H9 (cell line): ENCODE data around the gene POLDIP3. TPM values are rescaled to one million over a fixed set of nuclear protein-coding genes. Genes with fewer than 3 reads are reported as not detected.

ENCODE experiments used
- DNase-seq: peaks from one replicate; pipeline ENCODE4 v3.0.0-alpha.2; 2017
- H2AFZ ChIP-seq: one replicate; pipeline ENCODE4 v1.6.1; 2013; ENCODE audit warnings: mild to moderate bottlenecking, low read length, control low read depth, moderate library complexity
- H2AK5ac ChIP-seq: 2 replicates; pipeline ENCODE4 v1.6.1; 2013; ENCODE audit warnings: low read length, control low read depth, mixed read lengths; ENCODE audit not compliant: insufficient read length
- H2BK120ac ChIP-seq: one replicate; pipeline ENCODE4 v1.6.1; 2013; ENCODE audit warnings: low read depth, mild to moderate bottlenecking, low read length, control low read depth, inconsistent platforms; ENCODE audit not compliant: poor library complexity, severe bottlenecking
- H2BK12ac ChIP-seq: 2 replicates; pipeline ENCODE4 v1.6.1; 2013; ENCODE audit warnings: low read length, control low read depth, mixed read lengths, low read depth; ENCODE audit not compliant: insufficient read length
- H2BK15ac ChIP-seq: 2 replicates; pipeline ENCODE4 v1.6.1; 2013; ENCODE audit warnings: low read depth, low read length, control low read depth
- H2BK20ac ChIP-seq: one replicate; pipeline ENCODE4 v1.6.1; 2013; ENCODE audit warnings: low read depth, mild to moderate bottlenecking, low read length, control low read depth, inconsistent platforms; ENCODE audit not compliant: poor library complexity, severe bottlenecking
- H2BK5ac ChIP-seq: 2 replicates; pipeline ENCODE4 v1.6.1; 2013; ENCODE audit warnings: low read length, control low read depth, mixed read lengths; ENCODE audit not compliant: insufficient read length
- H3K14ac ChIP-seq: 2 replicates; pipeline ENCODE4 v1.6.1; 2013; ENCODE audit warnings: low read length, control low read depth; ENCODE audit not compliant: insufficient read depth
- H3K18ac ChIP-seq: 2 replicates; pipeline ENCODE4 v1.6.1; 2013; ENCODE audit warnings: low read depth, mild to moderate bottlenecking, mixed read lengths, low read length, control low read depth; ENCODE audit not compliant: insufficient read length
- H3K23ac ChIP-seq: 2 replicates; pipeline ENCODE4 v1.6.1; 2013; ENCODE audit warnings: low read length, control low read depth, mixed read lengths, low read depth; ENCODE audit not compliant: insufficient read length
- H3K23me2 ChIP-seq: 2 replicates; pipeline ENCODE4 v1.6.1; 2013; ENCODE audit warnings: low read depth, mild to moderate bottlenecking, mixed read lengths, low read length, control low read depth; ENCODE audit not compliant: insufficient read length, poor library complexity, severe bottlenecking
- H3K27ac ChIP-seq: 2 replicates; pipeline ENCODE4 v1.5.1; 2013; ENCODE audit warnings: low read length, control low read depth, mixed read lengths, low read depth; ENCODE audit not compliant: insufficient read length
- H3K27me3 ChIP-seq: 2 replicates; pipeline ENCODE4 v1.6.1; 2013; ENCODE audit warnings: low read length, control low read depth, inconsistent platforms; ENCODE audit not compliant: insufficient read depth
- H3K4ac ChIP-seq: 2 replicates; pipeline ENCODE4 v1.6.1; 2013; ENCODE audit warnings: low read depth, mild to moderate bottlenecking, control low read depth, inconsistent platforms, low read length, moderate library complexity
- H3K4me1 ChIP-seq: 2 replicates; pipeline ENCODE4 v1.6.1; 2013; ENCODE audit warnings: low read length, control low read depth, inconsistent platforms; ENCODE audit not compliant: insufficient read depth
- H3K4me2 ChIP-seq: 2 replicates; pipeline ENCODE4 v1.6.1; 2013; ENCODE audit warnings: low read length, control low read depth, mixed read lengths; ENCODE audit not compliant: insufficient read length, insufficient read depth
- H3K56ac ChIP-seq: 2 replicates; pipeline ENCODE4 v1.6.1; 2013; ENCODE audit warnings: low read depth, mild to moderate bottlenecking, mixed read lengths, low read length, control low read depth; ENCODE audit not compliant: insufficient read length
- H3K79me1 ChIP-seq: 2 replicates; pipeline ENCODE4 v1.6.1; 2013; ENCODE audit warnings: low read depth, mild to moderate bottlenecking, moderate library complexity, low read length, control low read depth, inconsistent platforms; ENCODE audit not compliant: insufficient read depth, poor library complexity, severe bottlenecking
- H3K79me2 ChIP-seq: 2 replicates; pipeline ENCODE4 v1.6.1; 2013; ENCODE audit warnings: low read length, control low read depth, inconsistent platforms; ENCODE audit not compliant: insufficient read depth
- H3K9ac ChIP-seq: 2 replicates; pipeline ENCODE4 v1.6.1; 2013; ENCODE audit warnings: low read length, control low read depth, mixed read lengths; ENCODE audit not compliant: insufficient read length; ENCODE audit errors: extremely low read depth
- H3K9me3 ChIP-seq: one replicate; pipeline ENCODE4 v1.6.1; 2013; ENCODE audit warnings: low read depth, low read length, inconsistent platforms; ENCODE audit not compliant: control insufficient read depth
- H3T11ph ChIP-seq: one replicate; pipeline ENCODE4 v1.6.1; 2013; ENCODE audit warnings: mild to moderate bottlenecking, low read length, control low read depth, inconsistent platforms
- H4K20me1 ChIP-seq: one replicate; pipeline ENCODE4 v1.6.1; 2013; ENCODE audit not compliant: control insufficient read depth, insufficient read length, insufficient read depth
- H4K5ac ChIP-seq: 2 replicates; pipeline ENCODE4 v1.6.1; 2013; ENCODE audit warnings: low read depth, mild to moderate bottlenecking, mixed read lengths, low read length, control low read depth; ENCODE audit not compliant: insufficient read length
- H4K8ac ChIP-seq: replicated peaks from 2 replicates; pipeline ENCODE4 v1.6.1; 2013; ENCODE audit warnings: low read length, control low read depth, mixed read lengths, low read depth; ENCODE audit not compliant: insufficient read length
- H4K91ac ChIP-seq: 2 replicates; pipeline ENCODE4 v1.6.1; 2013; ENCODE audit warnings: low read depth, mild to moderate bottlenecking, moderate library complexity, mixed read lengths, low read length, control low read depth; ENCODE audit not compliant: insufficient read length
- H3K27ac Mint-ChIP-seq, 3 experiments: 2 replicates in 2 of 3; 3 replicates in 1 of 3; pipeline ENCODE4 v1.8.0; 2020 to 2021; ENCODE audit warnings: mixed read lengths in 3 of 3, mild to moderate bottlenecking in 1 of 3, moderate library complexity in 1 of 3
- H3K27me3 Mint-ChIP-seq: 2 replicates; pipeline ENCODE4 v1.8.0; 2021; ENCODE audit warnings: low read depth, mild to moderate bottlenecking, moderate library complexity, mixed read lengths
- H3K36me3 Mint-ChIP-seq, 3 experiments: 2 replicates in 2 of 3; 3 replicates in 1 of 3; pipeline ENCODE4 v1.8.0; 2020 to 2021; ENCODE audit warnings: low read depth in 3 of 3, mixed read lengths in 3 of 3; ENCODE audit not compliant: insufficient read depth in 1 of 3
- H3K4me1 Mint-ChIP-seq, 2 experiments: 2 replicates each; pipeline ENCODE4 v1.8.0; 2020; ENCODE audit warnings: mixed read lengths in 2 of 2
- H3K4me3 Mint-ChIP-seq, 2 experiments: 2 replicates in 1 of 2; 3 replicates in 1 of 2; pipeline ENCODE4 v1.8.0; 2020 to 2021; ENCODE audit warnings: mild to moderate bottlenecking in 2 of 2, mixed read lengths in 2 of 2, moderate library complexity in 1 of 2
- H3K9me3 Mint-ChIP-seq, 2 experiments: 2 replicates in 1 of 2; 3 replicates in 1 of 2; pipeline ENCODE4 v1.8.0; 2020; ENCODE audit warnings: mild to moderate bottlenecking in 2 of 2, mixed read lengths in 2 of 2, moderate library complexity in 1 of 2
- WGBS: extraction: QIAGEN DNeasy Blood & Tissue Kit; methylation state at CpG from one replicate; pipeline ENCODE4 v1.1.7; 2013; ENCODE audit warnings: missing lambda C conversion rate, low lambda C conversion rate, mixed read lengths; ENCODE audit not compliant: insufficient read length; ENCODE audit errors: extremely low coverage; 5-methylcytosine and 5-hydroxymethylcytosine counted together
- long read RNA-seq: library from polyadenylated mRNA; unstranded; transcript quantifications from one replicate; pipeline ENCODE4 v2.0.0, GENCODE V29; 2020
- total RNA-seq: library from RNA; stranded (reverse); gene quantifications from 2 replicates; pipeline ENCODE4 v1.2.1, GENCODE V29; 2021
- TF ChIP-seq, protein P1 (sequence below): fragments of 200-600 bp; sonication (generic); conservative IDR thresholded peaks from 3 replicates; pipeline ENCODE4 v1.8.0; 2021; ENCODE audit warnings: antibody characterized with exemption, mild to moderate bottlenecking

POLDIP3 gene, protein sequence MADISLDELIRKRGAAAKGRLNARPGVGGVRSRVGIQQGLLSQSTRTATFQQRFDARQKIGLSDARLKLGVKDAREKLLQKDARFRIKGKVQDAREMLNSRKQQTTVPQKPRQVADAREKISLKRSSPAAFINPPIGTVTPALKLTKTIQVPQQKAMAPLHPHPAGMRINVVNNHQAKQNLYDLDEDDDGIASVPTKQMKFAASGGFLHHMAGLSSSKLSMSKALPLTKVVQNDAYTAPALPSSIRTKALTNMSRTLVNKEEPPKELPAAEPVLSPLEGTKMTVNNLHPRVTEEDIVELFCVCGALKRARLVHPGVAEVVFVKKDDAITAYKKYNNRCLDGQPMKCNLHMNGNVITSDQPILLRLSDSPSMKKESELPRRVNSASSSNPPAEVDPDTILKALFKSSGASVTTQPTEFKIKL
- 90.8 and 91.6 TPM in 2 replicates for total RNA-seq
- long read RNA-seq, transcript POLDIP3-201 (9 exons, 3,441 nt): major isoform, 834 of 1,180 reads
- long read RNA-seq, transcript POLDIP3-203 (8 exons, 3,323 nt): minor isoform, 185 of 1,180 reads
- long read RNA-seq, partial matches to known transcripts: 30 of 1,180 reads
- long read RNA-seq, other reads (novel, unspliced or antisense): 131 of 1,180 reads

DNA sequence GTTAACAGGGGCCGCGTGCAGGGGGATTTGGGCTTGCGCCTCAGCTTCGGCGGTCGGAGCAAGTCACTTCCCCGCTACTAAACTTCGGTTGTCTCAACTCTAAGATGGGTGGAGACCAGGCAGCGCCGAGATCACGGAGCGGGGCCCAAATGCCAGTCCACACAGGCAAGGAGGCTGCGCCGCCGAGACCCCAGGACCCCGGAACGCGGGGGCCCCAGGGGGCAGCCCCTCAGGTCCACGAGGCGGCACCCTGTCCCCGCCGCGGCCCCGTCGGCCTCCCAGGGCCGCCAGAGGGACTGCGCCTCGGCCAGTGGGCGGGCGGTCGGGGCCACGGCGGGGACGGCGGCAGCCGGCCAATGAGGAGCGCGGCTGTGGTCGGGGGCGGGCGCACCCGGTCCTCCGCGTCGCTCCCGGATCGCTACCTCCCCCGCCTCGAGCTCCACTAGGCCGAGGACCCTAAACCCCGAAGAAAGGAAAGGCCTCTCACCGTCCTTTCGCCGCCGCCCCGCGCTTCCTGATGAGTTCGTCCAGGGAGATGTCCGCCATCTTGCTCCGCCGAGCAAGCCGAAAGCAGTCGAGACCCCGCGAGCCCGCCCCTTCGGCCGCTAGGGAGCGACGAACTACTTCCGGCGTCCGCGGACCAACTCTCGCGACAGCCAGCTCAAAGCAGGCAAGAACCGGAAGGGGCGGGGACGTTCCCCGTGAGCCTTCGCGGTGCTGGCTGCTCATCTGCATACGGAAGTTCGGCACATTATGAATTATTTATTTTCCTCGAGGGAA lies at the start of gene POLDIP3:
Gene POLDIP3, minus strand, starts transcription at position 572 of the 780 bp plus-strand sequence. Its CDS starts 26 bp downstream, at position 546.
- H3K18ac ChIP-seq: peak within 1 kb of the TSS; percentile 98
- no peak within 1 kb of the TSS for H2AK5ac ChIP-seq
- Mint-ChIP-seq H3K27ac (peak within 1 kb of the TSS; percentile 100), H3K4me1 (peaks cover 45 to 49% of the 10 kb centered on the region in 2 experiments), H3K9me3 (no peaks in the 10 kb centered on the region; a peak in 1 of 5 replicates), H3K4me3 (peak within 1 kb of the TSS; percentile 93 to 94), H3K36me3 (peaks cover 16 to 40% (median 35%) of the 10 kb centered on the region in 3 experiments; a peak in 6 of 7 replicates), H3K27me3 (peaks cover 2% of the 10 kb centered on the region)
- H3K4me2 ChIP-seq: peak within 1 kb of the TSS; percentile 80
- peak; percentile 98 for DNase-seq
- no peak within 1 kb of the TSS for H4K91ac ChIP-seq
- H3K4me1 ChIP-seq: peaks cover 3% of the 10 kb centered on the region; the same call in 1 of the 2 replicates
- H2AFZ ChIP-seq: no peak within 1 kb of the TSS
- H3K14ac ChIP-seq: peak within 1 kb of the TSS; percentile 99
- H3T11ph ChIP-seq: peak within 1 kb of the TSS; percentile 41
- H3K56ac ChIP-seq: no peak within 1 kb of the TSS
- H2BK120ac ChIP-seq: no peak within 1 kb of the TSS
- H3K23me2 ChIP-seq: peaks cover 5% of the 10 kb centered on the region
- peak within 1 kb of the TSS; percentile 75 for H3K27ac ChIP-seq
- no peak within 1 kb of the TSS for H4K8ac ChIP-seq
- peak within 1 kb of the TSS; percentile 31 for H4K5ac ChIP-seq
- no peak within 1 kb of the TSS for H3K23ac ChIP-seq
- H3K9ac ChIP-seq: peak within 1 kb of the TSS; percentile 95
- peak within 1 kb of the TSS; percentile 88 for H2BK5ac ChIP-seq
- no CpG with 5 or more reads among the region's 85 CpGs for WGBS
- TF ChIP-seq, protein P1, sequence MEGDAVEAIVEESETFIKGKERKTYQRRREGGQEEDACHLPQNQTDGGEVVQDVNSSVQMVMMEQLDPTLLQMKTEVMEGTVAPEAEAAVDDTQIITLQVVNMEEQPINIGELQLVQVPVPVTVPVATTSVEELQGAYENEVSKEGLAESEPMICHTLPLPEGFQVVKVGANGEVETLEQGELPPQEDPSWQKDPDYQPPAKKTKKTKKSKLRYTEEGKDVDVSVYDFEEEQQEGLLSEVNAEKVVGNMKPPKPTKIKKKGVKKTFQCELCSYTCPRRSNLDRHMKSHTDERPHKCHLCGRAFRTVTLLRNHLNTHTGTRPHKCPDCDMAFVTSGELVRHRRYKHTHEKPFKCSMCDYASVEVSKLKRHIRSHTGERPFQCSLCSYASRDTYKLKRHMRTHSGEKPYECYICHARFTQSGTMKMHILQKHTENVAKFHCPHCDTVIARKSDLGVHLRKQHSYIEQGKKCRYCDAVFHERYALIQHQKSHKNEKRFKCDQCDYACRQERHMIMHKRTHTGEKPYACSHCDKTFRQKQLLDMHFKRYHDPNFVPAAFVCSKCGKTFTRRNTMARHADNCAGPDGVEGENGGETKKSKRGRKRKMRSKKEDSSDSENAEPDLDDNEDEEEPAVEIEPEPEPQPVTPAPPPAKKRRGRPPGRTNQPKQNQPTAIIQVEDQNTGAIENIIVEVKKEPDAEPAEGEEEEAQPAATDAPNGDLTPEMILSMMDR: no peak; the same call in 2 of the 3 replicates
- peaks cover 13% of the 10 kb centered on the region for H3K79me1 ChIP-seq
- H4K20me1 ChIP-seq: no peaks in the 10 kb centered on the region
- no peak within 1 kb of the TSS for H2BK15ac ChIP-seq
- no peaks in the 10 kb centered on the region for H3K9me3 ChIP-seq
- H3K79me2 ChIP-seq: peaks cover 33% of the 10 kb centered on the region
- H3K4ac ChIP-seq: no peak within 1 kb of the TSS; the same call in 1 of the 2 replicates
- H3K27me3 ChIP-seq: no peaks in the 10 kb centered on the region
- no peak within 1 kb of the TSS for H2BK20ac ChIP-seq
- no peak within 1 kb of the TSS for H2BK12ac ChIP-seq
